ENCODE data around the gene DAW1. TPM values are rescaled to one million over a fixed set of nuclear protein-coding genes. Genes with fewer than 3 reads are reported as not detected.

DAW1 gene
- total RNA-seq, 1 experiment from 2014 or later, result 0.26 TPM

- ChIA-PET CTCF (no interaction called here), POLR2A (no interaction called here)
- Histone ChIP-seq H3K9me3 (ENCODE audit: control insufficient read depth, insufficient read depth, low read depth, low read length) (no peaks in the 10 kb centered on the region), H3K27me3 (ENCODE audit: control insufficient read depth, insufficient read depth, low read length) (no peaks in the 10 kb centered on the region), H3K27ac (ENCODE audit: low read length) (no peak overlapping the region), H3K36me3 (ENCODE audit: control insufficient read depth, insufficient read depth, low read length) (no peaks in the 10 kb centered on the region), H3K4me1 (ENCODE audit: control insufficient read depth, insufficient read depth, low read length) (no peaks in the 10 kb centered on the region), H3K4me3 (ENCODE audit: low read depth in 2 of 2, low read length in 2 of 2) (no peak overlapping the region)
- TF ChIP-seq REST (IDR thresholded peaks at IDR 0.05; ENCODE audit: insufficient read depth in 1 of 2, low read depth in 2 of 2, low read length in 1 of 2) (no peak), SIN3A (IDR thresholded peaks at IDR 0.05; ENCODE audit: borderline replicate concordance, insufficient read depth, low read depth, low read length) (no peak), POLR2AphosphoS5 (IDR thresholded peaks at IDR 0.05; ENCODE audit: low read depth, low read length) (no peak), TCF7L2 (IDR thresholded peaks at IDR 0.05; ENCODE audit: low read depth, low read length) (no peak)
- TF ChIP-seq, protein P1, sequence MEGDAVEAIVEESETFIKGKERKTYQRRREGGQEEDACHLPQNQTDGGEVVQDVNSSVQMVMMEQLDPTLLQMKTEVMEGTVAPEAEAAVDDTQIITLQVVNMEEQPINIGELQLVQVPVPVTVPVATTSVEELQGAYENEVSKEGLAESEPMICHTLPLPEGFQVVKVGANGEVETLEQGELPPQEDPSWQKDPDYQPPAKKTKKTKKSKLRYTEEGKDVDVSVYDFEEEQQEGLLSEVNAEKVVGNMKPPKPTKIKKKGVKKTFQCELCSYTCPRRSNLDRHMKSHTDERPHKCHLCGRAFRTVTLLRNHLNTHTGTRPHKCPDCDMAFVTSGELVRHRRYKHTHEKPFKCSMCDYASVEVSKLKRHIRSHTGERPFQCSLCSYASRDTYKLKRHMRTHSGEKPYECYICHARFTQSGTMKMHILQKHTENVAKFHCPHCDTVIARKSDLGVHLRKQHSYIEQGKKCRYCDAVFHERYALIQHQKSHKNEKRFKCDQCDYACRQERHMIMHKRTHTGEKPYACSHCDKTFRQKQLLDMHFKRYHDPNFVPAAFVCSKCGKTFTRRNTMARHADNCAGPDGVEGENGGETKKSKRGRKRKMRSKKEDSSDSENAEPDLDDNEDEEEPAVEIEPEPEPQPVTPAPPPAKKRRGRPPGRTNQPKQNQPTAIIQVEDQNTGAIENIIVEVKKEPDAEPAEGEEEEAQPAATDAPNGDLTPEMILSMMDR (IDR thresholded peaks at IDR 0.05), result no peak
- in situ Hi-C loops (cut with HindIII; ENCODE audit: low pct_unique_long_range_greater_than_20kb, low sequenced_read_pairs) (no loop called here), intact Hi-C loops (cut with micrococcal nuclease; ENCODE audit: unreplicated experiment) (no loop called here)
- no peak for ATAC-seq
- no peak for DNase-seq (ENCODE audit: low read depth, low spot score)
- no TSS peak for BruUV-seq (replicated peaks)
Observed at GRCh38 chr2:227932001-227932400, 60.6 kb downstream of the DAW1 start.

GRCh38 chr2:227932403-227932802 is 61.0 kb downstream of the DAW1 start:
- POLR2A ChIA-PET, result no interaction called here
- intact Hi-C loops (cut with micrococcal nuclease; ENCODE audit: unreplicated experiment) (no loop called here), in situ Hi-C loops (cut with HindIII; ENCODE audit: low pct_unique_long_range_greater_than_20kb, low sequenced_read_pairs) (no loop called here)
- TF ChIP-seq TCF7L2 (IDR thresholded peaks at IDR 0.05; ENCODE audit: low read depth, low read length) (no peak), SIN3A (IDR thresholded peaks at IDR 0.05; ENCODE audit: borderline replicate concordance, insufficient read depth, low read depth, low read length) (no peak), REST (IDR thresholded peaks at IDR 0.05; ENCODE audit: insufficient read depth in 1 of 2, low read depth in 2 of 2, low read length in 1 of 2) (no peak), POLR2AphosphoS5 (IDR thresholded peaks at IDR 0.05; ENCODE audit: low read depth, low read length) (no peak)
- no peaks in the 10 kb centered on the region for H3K27me3 ChIP-seq (ENCODE audit: control insufficient read depth, insufficient read depth, low read length)
- H3K36me3 ChIP-seq (ENCODE audit: control insufficient read depth, insufficient read depth, low read length), result no peaks in the 10 kb centered on the region
- no peak for ATAC-seq
- H3K4me3 ChIP-seq (ENCODE audit: low read depth in 2 of 2, low read length in 2 of 2), result no peak overlapping the region
- no peak overlapping the region for H3K27ac ChIP-seq (ENCODE audit: low read length)
- no peaks in the 10 kb centered on the region for H3K9me3 ChIP-seq (ENCODE audit: control insufficient read depth, insufficient read depth, low read depth, low read length)
- BruUV-seq (replicated peaks), result no TSS peak
- no peak for DNase-seq (ENCODE audit: low read depth, low spot score)
- H3K4me1 ChIP-seq (ENCODE audit: control insufficient read depth, insufficient read depth, low read length), result no peaks in the 10 kb centered on the region
- CTCF ChIA-PET, result no interaction called here

All from Panc1 (cell line).